Osteocyte (in vitro differentiated cells): Measurements from ENCODE around the gene CRIM1. TPM values are rescaled to one million over a fixed set of nuclear protein-coding genes. Genes with fewer than 3 reads are reported as not detected.

Experiments used
- DNase-seq: peaks from one replicate; pipeline ENCODE4 v3.0.0; 2021; ENCODE audit warnings: mixed read lengths; ENCODE audit not compliant: unreplicated experiment; ENCODE audit errors: extremely low spot score
- H3K27ac Mint-ChIP-seq: one replicate; pipeline ENCODE4 v1.8.0; 2021; ENCODE audit warnings: mild to moderate bottlenecking, mixed read lengths; ENCODE audit not compliant: unreplicated experiment
- H3K27me3 Mint-ChIP-seq: one replicate; pipeline ENCODE4 v1.8.0; 2021; ENCODE audit warnings: mixed read lengths; ENCODE audit not compliant: unreplicated experiment
- H3K36me3 Mint-ChIP-seq: one replicate; pipeline ENCODE4 v1.8.0; 2021; ENCODE audit warnings: mixed read lengths; ENCODE audit not compliant: unreplicated experiment
- H3K4me1 Mint-ChIP-seq: one replicate; pipeline ENCODE4 v1.8.0; 2021; ENCODE audit warnings: mixed read lengths; ENCODE audit not compliant: unreplicated experiment
- H3K4me3 Mint-ChIP-seq: one replicate; pipeline ENCODE4 v1.8.0; 2021; ENCODE audit warnings: mild to moderate bottlenecking, moderate library complexity, mixed read lengths; ENCODE audit not compliant: unreplicated experiment
- H3K9me3 Mint-ChIP-seq: one replicate; pipeline ENCODE4 v1.8.0; 2021; ENCODE audit warnings: mixed read lengths; ENCODE audit not compliant: unreplicated experiment
- total RNA-seq: library from RNA; stranded (reverse); gene quantifications from 2 replicates; pipeline ENCODE4 v1.2.1, GENCODE V29; 2021
- TF ChIP-seq, protein P1 (sequence below): fragments of 200-600 bp; sonication (generic); IDR thresholded peaks from 2 replicates; pipeline ENCODE4 v1.5.0; 2021; ENCODE audit warnings: antibody characterized with exemption, mild to moderate bottlenecking, moderate library complexity

The CRIM1 gene
- total RNA-seq, 1 donor from 2014 or later = 194 TPM

GRCh38 chr2:36427790-36428243, 72.2 kb downstream of the CRIM1 start:
- no peaks in the 10 kb centered on the region for H3K9me3 Mint-ChIP-seq
- H3K27me3 Mint-ChIP-seq = no peaks in the 10 kb centered on the region
- no peak for DNase-seq
- peak overlapping the region; percentile 80 for H3K27ac Mint-ChIP-seq
- TF ChIP-seq, protein P1, sequence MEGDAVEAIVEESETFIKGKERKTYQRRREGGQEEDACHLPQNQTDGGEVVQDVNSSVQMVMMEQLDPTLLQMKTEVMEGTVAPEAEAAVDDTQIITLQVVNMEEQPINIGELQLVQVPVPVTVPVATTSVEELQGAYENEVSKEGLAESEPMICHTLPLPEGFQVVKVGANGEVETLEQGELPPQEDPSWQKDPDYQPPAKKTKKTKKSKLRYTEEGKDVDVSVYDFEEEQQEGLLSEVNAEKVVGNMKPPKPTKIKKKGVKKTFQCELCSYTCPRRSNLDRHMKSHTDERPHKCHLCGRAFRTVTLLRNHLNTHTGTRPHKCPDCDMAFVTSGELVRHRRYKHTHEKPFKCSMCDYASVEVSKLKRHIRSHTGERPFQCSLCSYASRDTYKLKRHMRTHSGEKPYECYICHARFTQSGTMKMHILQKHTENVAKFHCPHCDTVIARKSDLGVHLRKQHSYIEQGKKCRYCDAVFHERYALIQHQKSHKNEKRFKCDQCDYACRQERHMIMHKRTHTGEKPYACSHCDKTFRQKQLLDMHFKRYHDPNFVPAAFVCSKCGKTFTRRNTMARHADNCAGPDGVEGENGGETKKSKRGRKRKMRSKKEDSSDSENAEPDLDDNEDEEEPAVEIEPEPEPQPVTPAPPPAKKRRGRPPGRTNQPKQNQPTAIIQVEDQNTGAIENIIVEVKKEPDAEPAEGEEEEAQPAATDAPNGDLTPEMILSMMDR = no peak
- H3K4me3 Mint-ChIP-seq = no peak overlapping the region
- peaks cover 62% of the 10 kb centered on the region for H3K4me1 Mint-ChIP-seq
- H3K36me3 Mint-ChIP-seq = peaks cover 15% of the 10 kb centered on the region

DNA sequence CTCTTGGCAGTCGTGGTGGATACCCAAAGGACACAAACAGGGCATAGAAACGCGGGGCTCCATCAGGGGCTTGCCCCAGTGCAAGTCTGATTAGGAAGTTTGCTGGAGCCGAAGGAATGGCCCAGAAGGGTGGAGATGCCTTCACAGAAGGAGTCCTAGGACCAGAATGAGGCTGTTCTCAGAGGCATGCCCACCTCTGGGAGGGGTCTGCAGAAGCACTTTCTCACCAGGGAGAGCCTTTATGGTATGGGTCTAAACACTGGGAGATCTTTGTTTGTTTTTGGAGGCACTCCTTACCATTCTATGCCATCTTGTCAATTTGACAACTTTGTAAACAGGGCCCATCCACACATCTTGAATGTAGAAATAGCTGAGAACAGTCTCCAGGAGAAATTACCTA, 75.0 kb downstream of the CRIM1 start:
- peaks cover 4% of the 10 kb centered on the region for H3K36me3 Mint-ChIP-seq

GRCh38 chr2:36432479-36432878, 76.9 kb downstream of the CRIM1 start:
- DNase-seq = no peak
- TF ChIP-seq, protein P1 = no peak
- H3K4me1 Mint-ChIP-seq = peaks cover 87% of the 10 kb centered on the region
- H3K9me3 Mint-ChIP-seq = no peaks in the 10 kb centered on the region
- no peaks in the 10 kb centered on the region for H3K27me3 Mint-ChIP-seq
- H3K36me3 Mint-ChIP-seq = peaks cover 2% of the 10 kb centered on the region
- H3K27ac Mint-ChIP-seq = peak overlapping the region; percentile 78
- H3K4me3 Mint-ChIP-seq = no peak overlapping the region

More for the DNA sequence above, 75.0 kb downstream of the CRIM1 start:
- no peak overlapping the region for H3K4me3 Mint-ChIP-seq
- no peaks in the 10 kb centered on the region for H3K9me3 Mint-ChIP-seq
- H3K27me3 Mint-ChIP-seq = no peaks in the 10 kb centered on the region
- TF ChIP-seq, protein P1 = no peak
- peak overlapping the region; percentile 73 for H3K27ac Mint-ChIP-seq
- peaks cover 87% of the 10 kb centered on the region for H3K4me1 Mint-ChIP-seq
- DNase-seq = no peak

DNA sequence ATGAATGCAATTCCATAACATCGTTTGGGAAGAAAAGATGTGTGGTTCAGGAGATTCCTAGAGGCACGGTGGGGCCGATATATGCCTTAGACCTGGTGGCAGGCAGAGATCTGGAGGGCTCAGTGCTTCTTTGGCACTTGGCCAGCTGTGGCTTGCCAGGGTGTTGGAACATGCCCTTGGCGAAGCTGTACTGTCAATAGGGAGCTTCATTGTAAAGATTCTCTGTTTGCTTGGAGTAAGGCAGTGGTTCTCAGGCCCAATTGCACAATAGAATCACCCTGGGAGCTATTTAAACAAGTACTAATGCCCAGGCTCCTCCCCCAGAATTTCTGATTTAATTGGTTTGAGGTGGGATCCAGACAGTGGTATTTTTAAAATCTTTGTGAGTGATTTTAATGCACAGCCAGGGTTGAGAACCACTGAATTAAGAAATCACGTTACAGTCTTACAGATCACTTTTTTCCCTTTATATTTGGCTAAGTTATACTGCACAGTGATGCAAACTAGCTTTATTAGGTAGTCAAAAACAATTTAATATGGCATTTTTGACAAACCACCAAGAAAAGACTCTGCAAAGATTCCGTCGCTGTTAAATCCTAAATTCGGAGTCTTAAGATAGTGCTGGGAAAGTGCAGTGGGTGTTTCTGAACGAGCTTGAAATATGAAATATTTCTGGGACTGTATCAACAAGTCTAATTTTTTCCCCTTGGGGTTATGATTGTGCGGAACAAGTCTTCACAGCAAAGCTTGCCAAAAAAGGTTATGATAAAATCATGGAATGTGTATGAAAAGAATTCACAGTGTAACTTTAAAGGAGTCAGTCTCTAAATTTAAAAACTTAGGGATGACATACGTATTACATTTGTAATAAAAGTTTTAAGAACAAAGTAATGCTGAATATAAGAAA, 78.0 kb downstream of the CRIM1 start:
- Mint-ChIP-seq H3K4me3 (peak overlapping the region; percentile 36), H3K4me1 (peaks cover 81% of the 10 kb centered on the region), H3K9me3 (no peaks in the 10 kb centered on the region), H3K36me3 (peaks cover 2% of the 10 kb centered on the region), H3K27me3 (no peaks in the 10 kb centered on the region), H3K27ac (peak overlapping the region; percentile 78)
- DNase-seq = no peak
- TF ChIP-seq, protein P1 = no peak

DNA sequence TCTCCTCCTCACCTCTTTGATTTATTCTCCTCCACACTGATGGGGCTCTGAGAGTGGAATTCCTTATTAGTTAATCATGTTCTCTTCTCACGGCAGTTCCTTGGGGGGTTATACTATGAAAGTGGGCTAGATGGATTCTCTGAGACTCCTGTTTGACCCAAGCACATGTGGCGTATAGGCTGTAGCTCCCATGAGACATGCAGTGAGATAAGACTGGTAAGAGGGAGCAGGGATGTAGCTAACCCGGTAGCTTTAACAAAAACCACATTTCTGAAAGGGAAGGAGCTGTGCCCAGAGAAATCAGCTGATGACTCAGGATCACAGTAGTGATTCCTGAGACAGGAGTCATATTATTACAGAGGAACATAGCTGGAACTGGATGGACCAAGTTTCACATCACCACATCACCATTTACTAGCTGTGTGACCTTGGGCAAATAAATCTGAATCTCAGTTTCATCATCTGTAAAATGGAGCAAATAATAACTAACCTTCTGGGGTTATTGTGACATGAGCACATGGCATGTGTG, 82.9 kb downstream of the CRIM1 start:
- Mint-ChIP-seq H3K4me1 (peaks cover 70% of the 10 kb centered on the region), H3K4me3 (no peak overlapping the region), H3K27ac (peak overlapping the region; percentile 95), H3K9me3 (no peaks in the 10 kb centered on the region), H3K36me3 (peaks cover 20% of the 10 kb centered on the region), H3K27me3 (no peaks in the 10 kb centered on the region)
- TF ChIP-seq, protein P1 = no peak
- DNase-seq = no peak
